GM20000 (cell line): ENCODE measurements around the gene ALG3.

Experiments used
- DNase-seq: peaks from one replicate; pipeline ENCODE4 v3.0.0; 2012; ENCODE audit warnings: low spot score
- TF ChIP-seq, protein P1 (sequence below): IDR thresholded peaks from 2 replicates; pipeline ENCODE4 v1.5.1; 2012; ENCODE audit warnings: mild to moderate bottlenecking, control low read depth; ENCODE audit errors: extremely low read depth, missing control alignments

ALG3 gene

DNA sequence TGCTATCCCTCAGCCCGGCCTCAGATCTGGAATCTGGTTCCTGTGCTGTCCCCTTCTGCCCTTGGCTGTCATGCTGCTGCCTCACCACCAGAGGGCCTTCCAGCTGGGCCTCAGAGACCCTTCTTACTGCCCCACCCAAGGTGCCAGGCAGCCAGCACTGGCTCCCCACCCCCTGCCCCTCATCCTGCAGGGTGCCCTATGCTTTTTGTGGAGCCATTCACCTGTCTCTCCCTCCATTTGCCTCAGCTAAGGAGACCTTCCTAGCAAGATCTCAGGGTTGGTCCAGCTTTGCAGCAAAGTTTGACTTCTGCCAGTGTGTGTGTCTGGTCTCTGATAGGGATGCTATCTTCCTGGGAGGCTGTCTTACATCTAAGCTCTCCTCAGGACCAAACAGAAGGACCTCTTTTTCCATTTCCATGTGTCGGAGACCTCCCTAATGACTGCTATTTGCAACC, 21.3 kb downstream of the ALG3 start:
- DNase-seq = peak; percentile 83

DNA sequence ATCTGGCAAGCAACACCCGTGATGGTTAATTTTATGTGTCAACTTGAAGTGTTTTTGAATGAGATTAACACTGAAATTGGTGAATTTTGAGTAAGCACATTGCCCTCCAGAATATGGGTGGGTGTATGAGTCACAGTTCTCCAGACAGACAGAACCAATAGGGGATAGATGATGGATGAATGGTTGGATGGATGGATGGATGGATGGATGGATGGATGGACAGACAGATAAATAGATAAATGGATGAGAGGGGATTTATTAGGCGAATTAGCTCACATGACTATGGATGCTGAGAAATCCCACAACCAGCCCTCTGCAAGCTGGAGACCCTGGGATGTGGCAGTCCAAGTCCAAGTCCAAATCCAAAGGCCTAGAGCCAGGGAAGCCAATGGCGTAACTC, 24.8 kb downstream of the ALG3 start:
- TF ChIP-seq, protein P1, sequence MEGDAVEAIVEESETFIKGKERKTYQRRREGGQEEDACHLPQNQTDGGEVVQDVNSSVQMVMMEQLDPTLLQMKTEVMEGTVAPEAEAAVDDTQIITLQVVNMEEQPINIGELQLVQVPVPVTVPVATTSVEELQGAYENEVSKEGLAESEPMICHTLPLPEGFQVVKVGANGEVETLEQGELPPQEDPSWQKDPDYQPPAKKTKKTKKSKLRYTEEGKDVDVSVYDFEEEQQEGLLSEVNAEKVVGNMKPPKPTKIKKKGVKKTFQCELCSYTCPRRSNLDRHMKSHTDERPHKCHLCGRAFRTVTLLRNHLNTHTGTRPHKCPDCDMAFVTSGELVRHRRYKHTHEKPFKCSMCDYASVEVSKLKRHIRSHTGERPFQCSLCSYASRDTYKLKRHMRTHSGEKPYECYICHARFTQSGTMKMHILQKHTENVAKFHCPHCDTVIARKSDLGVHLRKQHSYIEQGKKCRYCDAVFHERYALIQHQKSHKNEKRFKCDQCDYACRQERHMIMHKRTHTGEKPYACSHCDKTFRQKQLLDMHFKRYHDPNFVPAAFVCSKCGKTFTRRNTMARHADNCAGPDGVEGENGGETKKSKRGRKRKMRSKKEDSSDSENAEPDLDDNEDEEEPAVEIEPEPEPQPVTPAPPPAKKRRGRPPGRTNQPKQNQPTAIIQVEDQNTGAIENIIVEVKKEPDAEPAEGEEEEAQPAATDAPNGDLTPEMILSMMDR = no peak
- no peak for DNase-seq

More for the DNA sequence above, 21.3 kb downstream of the ALG3 start:
- TF ChIP-seq, protein P1 = peak; percentile 86

DNA sequence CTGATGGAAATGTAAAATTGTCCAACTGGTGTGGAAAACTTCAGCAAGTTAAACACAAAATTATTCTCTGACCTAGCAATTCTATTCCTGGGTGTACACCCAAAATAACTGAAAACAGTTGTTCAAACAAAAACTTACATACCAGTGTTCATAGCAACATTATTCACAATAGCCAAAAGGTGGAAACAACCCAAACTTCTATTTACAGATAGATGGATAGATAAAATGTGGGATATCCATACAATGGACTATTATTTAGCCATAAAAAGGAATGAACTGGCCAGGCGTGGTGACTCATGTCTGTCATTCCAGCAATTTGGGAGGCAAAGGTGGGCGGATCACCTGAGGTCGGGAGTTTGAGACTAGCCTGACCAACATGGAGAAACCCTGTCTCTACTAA, 26.2 kb downstream of the ALG3 start:
- no peak for DNase-seq
- TF ChIP-seq, protein P1 = no peak

DNA sequence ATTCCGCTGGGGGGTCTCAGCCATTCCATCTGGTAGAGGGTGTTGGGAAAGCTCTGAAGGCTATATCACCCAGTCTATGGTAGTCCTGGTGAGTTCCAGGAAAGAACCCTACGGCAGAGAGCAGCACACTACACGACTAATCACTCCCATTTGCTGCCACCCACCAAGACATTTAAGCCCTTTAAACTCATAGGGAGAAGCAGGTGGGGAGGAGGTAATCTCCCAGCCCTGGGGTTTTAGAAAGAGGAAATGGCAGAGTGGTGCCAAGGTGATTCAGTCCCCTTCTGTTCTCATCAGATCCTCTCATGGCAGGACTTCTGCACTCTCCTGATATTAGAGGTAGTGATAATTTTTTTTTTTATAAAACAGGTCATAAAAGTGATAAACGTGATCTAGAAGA, 29.9 kb downstream of the ALG3 start:
- DNase-seq = no peak
- TF ChIP-seq, protein P1 = no peak

DNA sequence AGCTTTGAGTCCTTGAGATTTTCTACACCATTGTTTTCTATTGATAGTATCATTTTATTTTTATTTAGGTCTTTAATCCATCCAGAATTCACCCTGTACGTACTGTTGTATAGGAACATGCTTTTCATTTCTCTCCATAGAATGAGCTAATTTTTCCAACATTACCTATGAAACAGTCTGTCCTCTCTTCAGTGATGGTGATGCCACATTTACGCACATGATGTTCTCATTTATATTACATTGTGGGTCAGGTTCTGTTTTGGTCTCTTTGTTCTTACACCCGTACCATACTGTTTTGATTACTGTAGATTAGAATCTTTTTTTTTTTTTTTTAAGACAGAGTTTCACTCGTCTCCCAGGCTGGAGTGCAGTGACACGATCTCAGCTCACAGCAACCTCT, 37.0 kb downstream of the ALG3 start:
- TF ChIP-seq, protein P1 = no peak

DNA sequence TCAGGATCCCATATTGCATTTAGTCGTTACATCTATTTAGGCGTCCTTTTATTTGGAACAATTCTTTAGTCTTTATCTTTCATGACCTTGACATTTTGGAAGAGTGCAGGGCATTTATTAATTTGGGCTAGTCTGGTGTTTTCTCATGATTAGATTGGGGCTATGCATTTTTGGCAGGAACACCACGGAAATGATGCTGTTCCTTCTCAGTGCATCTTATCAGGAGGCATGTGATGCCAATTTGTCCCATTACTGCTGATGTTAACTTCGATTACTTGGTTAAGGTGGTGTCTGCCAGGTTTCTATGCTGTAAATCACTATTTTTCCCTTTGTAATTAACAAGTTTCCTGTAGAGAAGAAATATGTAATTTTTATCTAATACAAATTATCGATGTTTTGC, 37.5 kb downstream of the ALG3 start:
- TF ChIP-seq, protein P1 = no peak
- no peak for DNase-seq

More for the DNA sequence above, 37.0 kb downstream of the ALG3 start:
- no peak for DNase-seq

DNA sequence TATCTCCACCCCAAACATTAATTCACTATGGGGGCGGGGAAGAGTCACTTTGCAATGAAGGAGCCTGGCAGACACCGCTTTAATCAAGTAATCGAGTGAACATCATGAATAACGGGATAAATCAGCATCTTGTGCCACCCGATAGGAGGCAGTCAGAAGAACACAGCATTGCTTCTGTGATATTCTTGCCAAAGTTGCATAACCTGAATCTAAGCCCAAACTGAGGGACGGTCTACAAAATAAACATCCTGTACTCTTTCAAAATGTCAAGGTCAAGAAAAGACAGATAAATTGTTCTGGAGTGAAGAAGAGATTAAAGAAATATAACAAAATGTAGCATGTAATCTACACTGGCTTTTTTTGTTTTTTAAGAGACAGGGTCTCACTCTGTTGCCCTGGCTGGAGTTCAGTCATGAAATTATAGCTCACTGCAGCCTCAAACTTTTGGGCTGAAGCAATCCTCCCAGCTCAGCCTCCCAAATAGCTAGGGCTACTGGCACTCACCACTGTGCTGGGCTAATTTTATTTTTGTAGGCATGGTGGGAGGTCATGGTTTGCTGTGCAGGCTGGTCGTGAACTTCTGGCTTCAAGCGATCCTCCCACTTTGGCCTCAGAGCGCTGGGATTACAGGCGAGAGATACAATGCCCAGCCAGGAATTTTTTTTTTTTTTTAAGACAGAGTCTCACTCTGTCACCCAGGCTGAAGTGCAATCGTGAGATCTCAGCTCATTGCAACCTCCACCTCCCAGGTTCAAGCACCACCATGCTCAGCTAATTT, 39.4 kb downstream of the ALG3 start:
- TF ChIP-seq, protein P1 = no peak
- no peak for DNase-seq
